OCI-LY1 (cell line): ENCODE results near the gene ANKFY1.

Experiments
- H2AFZ ChIP-seq: fragments of 200-600 bp; sonication (generic), shearing (Covaris generic); 2 replicates; pipeline ENCODE4 v1.6.0; 2014; ENCODE audit warnings: antibody characterized with exemption, mild to moderate bottlenecking, low read length
- H3F3A ChIP-seq: fragments of 200-600 bp; sonication (generic), shearing (Covaris generic); 2 replicates; pipeline ENCODE4 v1.6.0; 2014; ENCODE audit warnings: mild to moderate bottlenecking, antibody characterized with exemption, low read length, moderate library complexity; ENCODE audit not compliant: insufficient read depth
- H3K27ac ChIP-seq: fragments of 200-600 bp; sonication (generic); 2 replicates; pipeline ENCODE4 v1.5.1; 2014; ENCODE audit warnings: low read length, mixed run types, mild to moderate bottlenecking, low read depth; ENCODE audit not compliant: poor library complexity, severe bottlenecking
- H3K27me3 ChIP-seq: fragments of 200-600 bp; sonication (generic); 2 replicates; pipeline ENCODE4 v1.6.0; 2014; ENCODE audit warnings: antibody characterized with exemption, mild to moderate bottlenecking, low read length, moderate library complexity; ENCODE audit not compliant: insufficient read depth
- H3K36me3 ChIP-seq: fragments of 200-600 bp; sonication (generic); 2 replicates; pipeline ENCODE4 v1.6.1; 2014; ENCODE audit warnings: mild to moderate bottlenecking, antibody characterized with exemption, low read length, moderate library complexity, mixed read lengths; ENCODE audit not compliant: insufficient read depth
- H3K4me1 ChIP-seq: fragments of 200-600 bp; sonication (generic); 2 replicates; pipeline ENCODE4 v1.5.1; 2014; ENCODE audit warnings: mild to moderate bottlenecking, low read length, moderate library complexity; ENCODE audit not compliant: insufficient read depth, severe bottlenecking
- H3K4me2 ChIP-seq: fragments of 200-600 bp; sonication (generic), shearing (Covaris generic); 2 replicates; pipeline ENCODE4 v1.6.1; 2014; ENCODE audit warnings: low read length
- H3K4me3 ChIP-seq: fragments of 200-600 bp; sonication (generic); 2 replicates; pipeline ENCODE4 v1.5.1; 2014; ENCODE audit warnings: low read length, low read depth, mild to moderate bottlenecking, mixed read lengths; ENCODE audit not compliant: poor library complexity, severe bottlenecking
- H3K79me2 ChIP-seq: fragments of 200-600 bp; shearing (Covaris generic); 2 replicates; pipeline ENCODE4 v1.6.1; 2016; ENCODE audit warnings: mixed run types, low read length, mixed read lengths; ENCODE audit not compliant: insufficient read depth
- H3K9ac ChIP-seq: fragments of 200-600 bp; sonication (generic), shearing (Covaris generic); 2 replicates; pipeline ENCODE4 v1.6.1; 2014; ENCODE audit warnings: mild to moderate bottlenecking, low read length, mixed read lengths
- H3K9me2 ChIP-seq: fragments of 200-600 bp; sonication (generic), shearing (Covaris generic); 2 replicates; pipeline ENCODE4 v1.6.1; 2014; ENCODE audit warnings: low read depth, mild to moderate bottlenecking, low read length, mixed read lengths
- H3K9me3 ChIP-seq: fragments of 200-600 bp; shearing (Covaris generic); 2 replicates; pipeline ENCODE4 v1.6.1; 2014; ENCODE audit warnings: low read length, mixed read lengths
- H4K20me1 ChIP-seq: fragments of 200-600 bp; sonication (generic), shearing (Covaris generic); 2 replicates; pipeline ENCODE4 v1.6.0; 2016; ENCODE audit warnings: mild to moderate bottlenecking, low read length; ENCODE audit not compliant: insufficient read depth
- EZH2 ChIP-seq: fragments of 200-600 bp; sonication (generic), shearing (Covaris generic); IDR thresholded peaks from 2 replicates; pipeline ENCODE4 v1.8.0; 2017; ENCODE audit warnings: borderline replicate concordance, mixed run types, mild to moderate bottlenecking, antibody characterized with exemption, low read length, moderate library complexity, mixed read lengths
- TF ChIP-seq, protein P1 (sequence below): fragments of 200-600 bp; sonication (generic), shearing (Covaris generic); IDR thresholded peaks from 2 replicates; pipeline ENCODE4 v1.5.1; 2017; ENCODE audit warnings: mild to moderate bottlenecking, antibody characterized with exemption, low read length, moderate library complexity, mixed read lengths

The ANKFY1 gene

DNA sequence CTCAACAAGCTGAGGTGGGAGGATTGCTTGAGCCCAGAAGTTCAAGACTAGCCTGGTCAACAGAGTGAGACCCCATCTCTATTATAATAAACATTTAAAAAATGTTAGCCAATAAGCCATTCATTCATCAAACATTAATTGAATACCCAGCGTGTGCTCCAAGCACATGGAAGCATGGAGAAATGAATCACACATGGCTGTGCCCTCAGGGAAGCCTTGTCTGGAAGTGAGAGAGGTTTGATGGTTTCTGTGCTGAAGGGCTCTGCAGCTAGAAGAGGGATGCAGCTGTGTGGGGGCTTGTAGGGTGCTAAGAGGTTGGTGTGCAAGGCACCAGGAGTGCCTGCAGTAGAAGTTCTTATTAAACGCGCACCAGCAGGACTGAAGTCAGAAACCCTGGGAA lies 109.6 kb downstream of the ANKFY1 start:
- Histone ChIP-seq H3F3A (no peaks in the 10 kb centered on the region), H3K4me3 (no peak overlapping the region), H3K9me2 (no peaks in the 10 kb centered on the region), H3K36me3 (no peaks in the 10 kb centered on the region), H3K27ac (no peak overlapping the region), H3K27me3 (no peaks in the 10 kb centered on the region), H3K79me2 (no peaks in the 10 kb centered on the region), H3K4me2 (no peak overlapping the region), H2AFZ (no peak overlapping the region), H3K9me3 (no peaks in the 10 kb centered on the region), H3K4me1 (no peaks in the 10 kb centered on the region), H4K20me1 (no peaks in the 10 kb centered on the region), H3K9ac (no peak overlapping the region)
- no peak for TF ChIP-seq EZH2
- TF ChIP-seq, protein P1, sequence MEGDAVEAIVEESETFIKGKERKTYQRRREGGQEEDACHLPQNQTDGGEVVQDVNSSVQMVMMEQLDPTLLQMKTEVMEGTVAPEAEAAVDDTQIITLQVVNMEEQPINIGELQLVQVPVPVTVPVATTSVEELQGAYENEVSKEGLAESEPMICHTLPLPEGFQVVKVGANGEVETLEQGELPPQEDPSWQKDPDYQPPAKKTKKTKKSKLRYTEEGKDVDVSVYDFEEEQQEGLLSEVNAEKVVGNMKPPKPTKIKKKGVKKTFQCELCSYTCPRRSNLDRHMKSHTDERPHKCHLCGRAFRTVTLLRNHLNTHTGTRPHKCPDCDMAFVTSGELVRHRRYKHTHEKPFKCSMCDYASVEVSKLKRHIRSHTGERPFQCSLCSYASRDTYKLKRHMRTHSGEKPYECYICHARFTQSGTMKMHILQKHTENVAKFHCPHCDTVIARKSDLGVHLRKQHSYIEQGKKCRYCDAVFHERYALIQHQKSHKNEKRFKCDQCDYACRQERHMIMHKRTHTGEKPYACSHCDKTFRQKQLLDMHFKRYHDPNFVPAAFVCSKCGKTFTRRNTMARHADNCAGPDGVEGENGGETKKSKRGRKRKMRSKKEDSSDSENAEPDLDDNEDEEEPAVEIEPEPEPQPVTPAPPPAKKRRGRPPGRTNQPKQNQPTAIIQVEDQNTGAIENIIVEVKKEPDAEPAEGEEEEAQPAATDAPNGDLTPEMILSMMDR, result no peak

DNA sequence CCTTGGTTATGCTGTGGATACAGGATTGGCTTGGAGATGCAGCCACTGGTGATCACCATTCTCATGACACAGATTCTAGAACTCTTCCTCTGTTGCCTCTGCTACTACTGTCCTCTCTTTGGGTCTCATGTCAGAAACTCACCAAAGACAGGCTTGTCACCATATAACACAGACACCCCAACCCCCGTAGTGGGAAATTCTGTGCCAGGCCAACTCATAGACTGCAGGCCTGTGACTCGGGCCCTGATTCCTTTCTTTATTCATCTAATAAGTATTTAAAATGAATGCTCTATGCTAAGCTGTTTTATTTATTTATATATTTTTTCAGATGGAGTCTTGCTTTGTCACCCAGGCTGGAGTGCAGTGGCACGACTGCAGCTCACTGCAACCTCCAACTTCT lies 111.3 kb downstream of the ANKFY1 start:
- Histone ChIP-seq H3K27me3 (no peaks in the 10 kb centered on the region), H2AFZ (no peak overlapping the region), H3K4me2 (no peak overlapping the region), H3F3A (no peaks in the 10 kb centered on the region), H3K4me1 (no peaks in the 10 kb centered on the region), H3K4me3 (no peak overlapping the region), H3K79me2 (no peaks in the 10 kb centered on the region), H3K9me3 (no peaks in the 10 kb centered on the region), H3K36me3 (no peaks in the 10 kb centered on the region), H3K27ac (no peak overlapping the region), H3K9ac (no peak overlapping the region), H4K20me1 (no peaks in the 10 kb centered on the region), H3K9me2 (no peaks in the 10 kb centered on the region)
- TF ChIP-seq EZH2, result no peak
- TF ChIP-seq, protein P1, result no peak

DNA sequence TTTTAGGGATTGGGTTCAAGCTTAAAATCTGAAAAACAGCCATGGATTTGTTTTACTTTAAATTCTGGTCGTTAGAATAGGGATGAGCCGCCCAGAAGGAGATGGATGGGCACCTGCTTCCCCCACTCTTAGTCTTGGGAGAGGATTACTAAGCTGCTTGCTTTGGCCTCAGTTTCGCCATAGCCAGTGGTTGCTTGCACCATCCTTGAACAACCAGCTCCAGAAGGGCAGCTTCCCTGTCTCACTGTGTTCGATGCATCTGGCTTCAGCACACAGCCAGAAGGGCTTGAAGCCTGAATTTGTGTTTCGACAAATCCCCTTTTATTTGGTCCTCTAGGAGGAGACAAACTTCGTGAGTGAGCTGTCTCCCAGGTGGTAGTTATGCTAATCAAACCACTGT lies 113.7 kb downstream of the ANKFY1 start:
- no peak overlapping the region for H3K4me2 ChIP-seq
- no peak overlapping the region for H3K4me3 ChIP-seq
- no peaks in the 10 kb centered on the region for H3K4me1 ChIP-seq
- TF ChIP-seq, protein P1, result no peak
- TF ChIP-seq EZH2, result no peak
- H4K20me1 ChIP-seq, result no peaks in the 10 kb centered on the region
- no peak overlapping the region for H3K9ac ChIP-seq
- no peaks in the 10 kb centered on the region for H3K27me3 ChIP-seq
- no peak overlapping the region for H2AFZ ChIP-seq
- no peak overlapping the region for H3K27ac ChIP-seq
- H3K79me2 ChIP-seq, result no peaks in the 10 kb centered on the region
- H3K9me2 ChIP-seq, result no peaks in the 10 kb centered on the region
- no peaks in the 10 kb centered on the region for H3K9me3 ChIP-seq
- H3K36me3 ChIP-seq, result no peaks in the 10 kb centered on the region
- no peaks in the 10 kb centered on the region for H3F3A ChIP-seq
